Mucosa of stomach (tissue), 1 donor: ENCODE data around the gene TBX20.

Experiments
- H3K27me3 ChIP-seq: one replicate; pipeline ENCODE4 v1.7.0; 2013; ENCODE audit warnings: mild to moderate bottlenecking, low read length; ENCODE audit not compliant: control insufficient read depth, insufficient read depth
- H3K36me3 ChIP-seq: one replicate; pipeline ENCODE4 v1.7.0; 2013; ENCODE audit warnings: low read length; ENCODE audit not compliant: control insufficient read depth, insufficient read depth
- H3K4me1 ChIP-seq: one replicate; pipeline ENCODE4 v1.7.0; 2013; ENCODE audit warnings: mild to moderate bottlenecking, low read length; ENCODE audit not compliant: control insufficient read depth, insufficient read depth
- H3K4me3 ChIP-seq: one replicate; pipeline ENCODE4 v1.7.0; 2013; ENCODE audit warnings: low read length
- H3K9ac ChIP-seq: one replicate; pipeline ENCODE4 v1.7.0; 2013; ENCODE audit warnings: mild to moderate bottlenecking, low read length, moderate library complexity
- H3K9me3 ChIP-seq: one replicate; pipeline ENCODE4 v1.7.0; 2013; ENCODE audit warnings: mild to moderate bottlenecking, low read length, moderate library complexity; ENCODE audit not compliant: control insufficient read depth
- donor health status: Pancreatic carcinoma.

The TBX20 gene

DNA sequence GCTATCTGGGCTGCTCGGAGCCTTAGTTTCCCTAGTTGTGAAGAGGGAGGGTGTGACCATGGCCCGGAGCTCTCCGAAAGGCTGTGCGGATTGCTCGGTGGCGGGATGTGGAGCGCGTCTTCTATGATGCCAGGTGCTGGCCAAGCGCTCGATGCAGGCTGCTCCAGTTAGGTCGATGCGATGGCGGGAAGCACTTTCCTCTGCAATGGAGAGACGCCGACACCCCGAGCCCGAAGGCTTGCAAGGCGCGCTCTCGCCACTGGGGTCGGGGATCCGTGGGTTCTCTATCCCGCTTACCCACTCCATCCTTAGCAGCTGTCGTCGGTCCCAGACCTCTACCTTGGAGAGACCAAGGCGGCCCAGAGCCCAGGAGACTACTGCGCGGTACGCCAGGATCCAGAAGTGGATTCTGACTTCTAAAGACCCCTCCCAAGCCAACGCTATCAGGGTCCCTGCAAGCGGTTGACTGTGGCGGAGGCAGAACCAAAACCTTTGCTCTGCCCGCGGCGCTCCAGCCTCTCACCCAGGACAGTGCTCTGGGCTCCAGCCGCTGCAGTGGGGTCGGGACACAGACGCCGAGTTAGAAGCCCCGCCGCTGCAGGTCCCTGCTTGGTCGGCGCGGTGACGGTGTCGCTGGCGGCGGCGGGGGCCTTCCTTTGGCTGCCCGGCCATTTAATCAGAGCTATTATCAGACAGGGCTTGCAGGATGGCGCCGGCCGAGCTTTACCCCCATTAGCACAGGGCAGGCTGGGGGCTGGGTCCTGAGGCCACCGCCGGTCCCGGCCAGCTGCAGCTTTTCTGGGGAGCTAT is 7.8 kb upstream of the TBX20 start:
- H3K9me3 ChIP-seq, result no peaks in the 10 kb centered on the region
- H3K27me3 ChIP-seq, result peaks cover 76% of the 10 kb centered on the region
- H3K4me3 ChIP-seq, result no peak overlapping the region
- H3K36me3 ChIP-seq, result no peaks in the 10 kb centered on the region
- no peaks in the 10 kb centered on the region for H3K4me1 ChIP-seq
- H3K9ac ChIP-seq, result no peak overlapping the region

DNA sequence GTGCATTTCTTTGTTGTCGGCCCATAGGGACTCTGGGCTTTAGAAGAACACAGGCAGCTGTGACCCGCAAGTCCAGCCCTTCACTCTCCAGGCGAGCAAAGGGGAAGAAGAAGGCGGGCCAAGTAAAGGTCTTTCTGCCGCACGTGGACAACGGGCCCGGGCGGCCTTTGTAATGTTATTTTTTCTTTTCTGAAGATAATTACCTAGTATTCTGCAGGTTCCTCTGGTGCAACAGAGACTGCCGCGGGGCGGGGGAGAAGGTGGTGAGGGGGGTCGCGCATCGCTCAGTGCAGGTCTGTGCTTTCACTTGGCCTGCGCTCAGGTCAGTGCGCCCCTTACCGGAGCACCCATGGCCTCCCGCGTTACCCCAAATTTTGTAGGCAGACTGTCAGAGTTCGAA is 7.1 kb upstream of the TBX20 start:
- peaks cover 80% of the 10 kb centered on the region for H3K27me3 ChIP-seq
- H3K9me3 ChIP-seq, result no peaks in the 10 kb centered on the region
- no peak overlapping the region for H3K4me3 ChIP-seq
- no peaks in the 10 kb centered on the region for H3K36me3 ChIP-seq
- no peaks in the 10 kb centered on the region for H3K4me1 ChIP-seq
- H3K9ac ChIP-seq, result no peak overlapping the region

DNA sequence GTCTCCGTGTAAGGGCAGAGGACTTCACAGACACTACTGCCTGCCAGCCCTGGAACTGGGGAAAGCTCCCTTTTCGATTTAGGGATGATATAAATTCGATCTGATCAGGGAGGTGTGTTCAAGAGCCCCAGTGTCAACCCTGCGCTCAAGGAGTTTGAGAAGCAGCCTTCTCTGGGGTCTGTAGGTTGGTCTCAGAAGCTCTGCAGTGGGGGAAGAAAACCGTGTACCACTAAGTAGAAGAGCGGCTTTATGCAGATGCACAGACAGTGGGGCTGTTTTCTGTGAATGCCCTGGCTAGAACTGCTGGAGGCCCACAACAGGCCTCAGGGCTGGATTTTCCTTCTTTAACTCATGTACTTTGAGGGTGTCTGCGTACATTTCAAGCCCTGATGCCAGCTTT is 6.3 kb upstream of the TBX20 start:
- H3K4me3 ChIP-seq, result no peak overlapping the region
- H3K36me3 ChIP-seq, result no peaks in the 10 kb centered on the region
- H3K27me3 ChIP-seq, result peaks cover 85% of the 10 kb centered on the region
- no peaks in the 10 kb centered on the region for H3K4me1 ChIP-seq
- no peaks in the 10 kb centered on the region for H3K9me3 ChIP-seq
- no peak overlapping the region for H3K9ac ChIP-seq

DNA sequence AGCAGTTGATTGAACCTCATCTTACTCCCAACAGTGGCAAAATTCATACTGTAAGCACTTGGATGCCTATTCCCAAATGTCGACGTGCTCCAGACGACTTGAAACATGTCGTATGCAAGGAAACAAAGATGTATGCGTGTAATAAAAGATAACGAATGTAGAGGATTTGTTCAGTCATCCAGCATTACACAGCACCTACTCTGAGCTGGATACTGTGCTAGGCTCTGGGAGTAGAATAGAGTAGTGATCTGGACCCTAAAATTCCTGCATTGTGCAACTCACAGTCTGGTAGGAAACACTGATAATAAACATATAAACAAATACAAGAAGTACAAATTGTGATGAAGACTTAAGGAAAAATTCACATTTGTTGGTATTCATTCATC is 5.6 kb upstream of the TBX20 start:
- Histone ChIP-seq H3K9ac (no peak overlapping the region), H3K4me1 (no peaks in the 10 kb centered on the region), H3K27me3 (peaks cover 87% of the 10 kb centered on the region), H3K4me3 (no peak overlapping the region), H3K36me3 (no peaks in the 10 kb centered on the region), H3K9me3 (no peaks in the 10 kb centered on the region)

DNA sequence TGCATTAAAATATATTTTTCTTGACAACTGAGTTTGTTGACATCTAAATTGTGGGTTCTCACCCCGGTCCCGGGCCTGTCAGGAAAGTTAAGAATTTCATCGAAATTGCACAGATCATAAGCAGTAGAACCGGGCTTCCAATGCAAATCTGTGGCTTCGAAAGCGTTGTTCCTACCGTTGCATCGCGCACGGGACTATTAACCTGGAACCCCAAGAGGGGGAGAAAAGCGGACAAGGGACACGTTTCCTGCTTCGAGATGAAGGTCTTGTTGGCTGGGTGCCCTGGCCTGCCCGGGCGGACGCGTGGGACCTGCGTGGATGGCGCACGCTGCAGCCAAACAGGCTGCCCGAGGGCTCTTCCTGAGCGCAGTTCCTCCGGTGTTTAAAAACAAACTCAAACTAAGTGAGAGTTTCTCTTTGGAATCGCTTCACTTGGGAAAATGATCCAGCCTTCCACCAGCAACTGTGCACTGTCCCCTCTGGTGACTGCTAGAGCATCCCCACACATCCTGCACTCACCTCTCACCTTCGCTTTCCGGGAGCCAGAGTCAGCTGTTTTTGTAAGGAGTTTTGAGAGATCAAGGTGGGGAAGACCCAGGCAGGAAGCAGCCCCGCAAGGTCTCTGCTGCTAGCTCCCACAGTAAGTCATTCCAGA is 5.1 kb upstream of the TBX20 start:
- Histone ChIP-seq H3K9me3 (no peaks in the 10 kb centered on the region), H3K27me3 (peaks cover 92% of the 10 kb centered on the region), H3K36me3 (no peaks in the 10 kb centered on the region), H3K4me3 (no peak overlapping the region), H3K4me1 (no peaks in the 10 kb centered on the region), H3K9ac (no peak overlapping the region)

DNA sequence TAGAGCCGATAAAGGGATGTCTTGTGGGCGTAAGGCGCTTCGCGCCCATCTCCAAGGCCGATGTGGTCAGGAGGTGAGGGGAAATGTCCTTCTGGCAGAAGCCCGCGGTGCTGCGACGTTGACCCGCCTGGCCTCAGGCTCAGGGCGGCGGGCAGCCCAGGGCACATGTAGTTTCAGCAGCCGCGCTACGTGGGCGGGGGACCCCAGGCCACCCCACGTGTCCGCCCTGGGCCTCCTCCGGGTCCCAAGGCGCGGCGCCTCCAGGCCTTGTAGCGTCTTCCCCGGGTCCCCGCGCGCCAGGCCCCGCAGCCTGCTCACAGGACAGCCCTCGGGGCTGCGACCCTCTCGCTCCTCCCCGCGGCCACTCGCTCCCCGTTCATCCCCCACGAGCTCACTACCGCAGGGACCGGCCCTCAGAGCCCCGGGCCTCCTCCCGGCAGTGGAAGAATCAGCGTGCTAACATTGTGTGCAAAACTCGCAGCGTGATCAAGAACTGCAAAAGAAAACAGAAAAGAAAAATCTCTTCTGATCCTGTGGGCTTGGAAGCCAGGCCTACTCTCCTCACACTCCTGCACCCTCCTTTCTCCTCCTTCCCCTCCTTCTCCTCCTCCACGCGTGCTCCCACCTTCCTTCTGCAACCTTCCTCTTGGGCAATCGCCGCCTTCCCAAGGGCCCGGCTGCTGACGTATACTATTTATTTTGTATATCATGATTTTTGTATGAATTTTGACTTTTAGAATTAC is 4.4 kb upstream of the TBX20 start:
- Histone ChIP-seq H3K27me3 (peaks cover 97% of the 10 kb centered on the region), H3K36me3 (no peaks in the 10 kb centered on the region), H3K9ac (no peak overlapping the region), H3K4me3 (no peak overlapping the region), H3K4me1 (peaks cover 4% of the 10 kb centered on the region), H3K9me3 (no peaks in the 10 kb centered on the region)

DNA sequence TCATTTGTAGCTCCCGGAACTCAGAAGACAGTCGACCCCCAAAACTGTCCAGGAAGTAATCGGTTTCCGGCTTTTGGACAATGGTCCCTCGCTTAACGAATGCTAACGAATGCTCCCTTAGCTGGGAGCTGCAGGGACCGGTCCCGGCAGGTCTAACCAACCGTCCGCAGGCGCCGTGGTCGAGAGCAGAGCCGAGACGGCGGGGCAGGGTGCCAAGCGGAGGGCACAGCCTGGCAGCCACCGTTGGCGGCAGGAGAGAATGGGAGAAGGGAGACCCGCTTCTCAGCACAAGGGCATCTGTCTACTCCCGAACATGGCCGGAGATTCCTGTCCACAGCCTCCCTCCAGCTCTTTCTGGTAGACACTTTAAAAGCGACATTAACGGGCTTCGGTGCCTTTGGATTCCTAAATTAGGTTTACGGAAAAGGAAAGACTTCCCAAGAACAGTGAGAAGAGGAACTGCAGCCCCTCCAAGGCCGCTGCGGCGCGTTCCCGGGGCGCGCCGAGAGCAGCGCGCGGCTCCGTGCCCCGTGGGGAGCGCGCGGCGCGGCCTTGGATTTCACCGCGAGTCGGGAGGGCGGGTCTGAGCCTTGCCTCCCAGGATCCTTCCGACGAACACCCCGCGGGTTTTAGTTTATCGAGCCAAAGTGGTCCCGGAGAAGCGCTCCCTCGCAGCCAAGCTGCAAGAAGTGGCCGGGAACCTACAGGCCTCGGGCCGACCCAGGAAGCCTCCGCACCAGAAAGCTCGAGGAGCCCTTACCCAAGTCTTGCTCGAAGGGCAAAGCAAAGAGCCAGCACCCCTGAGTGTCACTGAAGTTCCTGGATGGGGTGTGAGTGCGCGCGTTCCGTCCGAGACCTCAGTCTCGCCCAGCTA is 3.6 kb upstream of the TBX20 start:
- no peaks in the 10 kb centered on the region for H3K9me3 ChIP-seq
- H3K9ac ChIP-seq, result no peak overlapping the region
- peaks cover 5% of the 10 kb centered on the region for H3K4me1 ChIP-seq
- H3K27me3 ChIP-seq, result peaks cover 97% of the 10 kb centered on the region
- H3K4me3 ChIP-seq, result no peak overlapping the region
- no peaks in the 10 kb centered on the region for H3K36me3 ChIP-seq

DNA sequence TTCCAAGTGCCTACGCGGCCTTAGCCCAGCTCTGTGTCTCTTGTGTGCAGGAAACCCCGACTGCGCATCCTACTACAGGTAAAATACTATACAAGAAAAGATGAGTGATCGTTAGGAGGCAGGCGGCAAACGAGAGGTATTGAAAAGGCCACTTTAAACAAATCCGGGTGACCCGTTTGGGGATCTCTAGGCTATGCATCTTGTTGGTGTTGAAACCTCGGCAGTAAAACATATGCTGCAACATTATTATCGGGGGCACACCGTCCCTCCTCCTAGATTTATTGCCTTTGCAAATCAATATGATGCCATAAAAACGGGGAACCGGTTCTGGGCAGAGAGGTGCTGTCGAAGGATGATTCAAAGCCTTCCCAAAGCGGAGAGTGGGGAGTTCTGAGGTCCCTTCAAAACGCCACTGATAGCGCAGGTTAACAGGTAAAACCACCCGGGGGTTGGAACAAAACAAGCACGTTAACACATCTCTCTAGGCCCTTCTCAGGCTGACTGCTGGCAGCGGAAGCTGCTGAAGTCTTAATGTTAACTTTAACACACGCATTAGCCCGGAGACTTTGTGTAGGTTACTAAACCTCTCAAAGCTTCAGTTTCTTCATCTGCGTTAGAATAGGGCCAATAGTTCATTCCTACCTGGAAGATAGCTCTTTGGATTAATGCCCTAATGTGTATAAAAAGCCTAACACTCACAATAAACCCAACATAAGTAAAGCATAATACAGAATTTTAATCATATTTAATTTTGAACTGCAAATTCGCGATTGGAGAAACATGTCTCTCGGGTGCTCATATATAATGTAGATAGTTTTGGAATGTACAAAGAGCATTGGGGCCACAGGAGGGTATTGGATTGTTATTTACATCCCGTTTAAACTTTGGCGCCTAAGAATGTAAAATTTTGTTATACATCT is 2.6 kb upstream of the TBX20 start:
- Histone ChIP-seq H3K27me3 (peaks cover 98% of the 10 kb centered on the region), H3K9me3 (no peaks in the 10 kb centered on the region), H3K9ac (no peak overlapping the region), H3K36me3 (no peaks in the 10 kb centered on the region), H3K4me1 (peaks cover 5% of the 10 kb centered on the region), H3K4me3 (no peak overlapping the region)

DNA sequence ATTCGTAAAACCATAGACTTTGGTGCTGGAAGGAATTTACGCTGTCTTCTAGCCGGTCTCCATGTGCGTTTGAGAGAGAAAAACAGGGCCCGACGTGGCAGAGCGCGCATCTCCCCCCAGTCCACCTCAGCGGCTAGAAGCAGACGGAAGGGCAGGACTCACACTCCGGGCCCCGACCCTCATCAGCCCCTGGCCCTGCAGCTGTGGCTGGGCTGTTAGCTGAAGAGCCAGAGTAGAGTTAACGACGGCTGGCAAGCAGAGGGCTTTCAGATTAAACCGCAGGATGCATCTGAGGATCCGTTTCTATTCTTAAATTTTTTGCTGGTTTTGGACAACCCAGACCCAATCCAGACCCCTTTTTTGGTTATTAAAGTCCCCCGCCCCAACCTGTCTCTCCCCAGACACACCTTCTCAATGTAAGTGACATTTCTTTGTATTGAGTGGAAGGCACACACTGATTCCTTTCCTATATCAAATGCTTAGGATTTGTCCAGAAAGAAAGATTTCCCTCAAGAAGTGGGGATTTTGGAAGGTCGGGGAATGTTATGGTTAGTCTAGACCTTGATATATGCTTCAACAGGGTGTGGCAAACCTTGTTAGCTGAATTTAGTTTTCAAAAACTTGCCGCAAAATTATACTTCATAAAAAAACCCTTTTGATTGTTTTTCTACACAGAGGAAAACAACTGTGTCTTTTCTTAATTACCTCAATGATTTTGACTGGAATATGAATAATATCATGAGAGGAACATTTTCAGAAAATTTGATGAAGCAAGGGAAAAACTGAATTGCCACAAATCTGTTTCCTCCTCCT is 1.7 kb upstream of the TBX20 start:
- H3K9ac ChIP-seq, result no peak overlapping the region
- peaks cover 98% of the 10 kb centered on the region for H3K27me3 ChIP-seq
- no peaks in the 10 kb centered on the region for H3K9me3 ChIP-seq
- no peaks in the 10 kb centered on the region for H3K36me3 ChIP-seq
- H3K4me1 ChIP-seq, result peaks cover 5% of the 10 kb centered on the region
- H3K4me3 ChIP-seq, result no peak overlapping the region

DNA sequence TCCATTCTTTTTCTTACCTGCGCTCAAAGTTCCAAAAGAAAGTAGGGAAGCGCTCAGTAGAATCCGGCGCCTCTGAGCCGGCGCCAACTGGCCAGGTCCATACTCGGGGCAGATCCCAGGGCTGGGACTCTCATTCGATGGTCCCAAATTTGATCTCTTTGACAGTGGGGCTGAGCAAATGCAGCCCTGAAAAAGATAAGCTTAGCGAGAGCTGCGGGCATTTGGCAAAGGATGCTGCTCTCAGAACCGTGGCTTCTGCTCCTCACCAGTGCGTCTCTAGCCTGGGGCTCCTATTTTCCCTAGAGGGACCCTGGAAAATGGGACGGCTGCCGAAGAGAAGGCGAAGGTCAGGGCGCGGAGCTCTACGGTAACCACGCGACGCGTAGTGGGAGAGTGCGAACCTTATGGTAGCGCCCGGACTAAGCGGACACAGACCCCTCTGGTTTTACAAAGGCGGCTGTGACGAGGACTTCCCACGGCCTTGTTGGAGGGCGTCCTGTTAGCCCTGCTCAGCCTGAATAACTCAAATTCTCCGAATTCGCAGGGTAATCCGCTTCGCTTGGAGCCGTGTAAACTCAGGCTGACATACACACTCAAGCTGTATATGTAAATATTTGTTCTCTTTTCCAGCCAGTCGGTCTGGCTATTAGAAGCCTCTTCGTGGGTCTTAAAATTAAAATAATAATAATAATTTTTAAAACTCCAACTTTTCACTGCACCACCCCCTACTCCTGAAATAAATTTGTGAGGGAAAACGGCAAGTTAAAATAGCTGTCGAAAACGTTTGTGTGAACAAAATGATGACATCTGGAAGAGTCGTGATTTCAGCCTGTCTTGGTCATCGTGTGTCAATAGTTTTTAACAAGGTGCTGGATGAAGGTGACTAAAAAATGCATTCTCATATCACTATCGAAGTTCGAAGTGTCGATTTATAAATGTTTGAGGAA is 869 bp upstream of the TBX20 start:
- H3K9me3 ChIP-seq, result no peaks in the 10 kb centered on the region
- no peak overlapping the region for H3K9ac ChIP-seq
- peaks cover 5% of the 10 kb centered on the region for H3K4me1 ChIP-seq
- no peak overlapping the region for H3K4me3 ChIP-seq
- H3K36me3 ChIP-seq, result no peaks in the 10 kb centered on the region
- peaks cover 98% of the 10 kb centered on the region for H3K27me3 ChIP-seq
